K562 (cell line): ENCODE data around the gene LRRC15. TPM values are rescaled to one million over a fixed set of nuclear protein-coding genes. Genes with fewer than 3 reads are reported as not detected.

ENCODE experiments used
- KDM4B ChIP-seq, 2 experiments: fragments of 450-650 bp in 1 of 2; sonication (generic) in 1 of 2; IDR thresholded peaks; 2 replicates each; pipeline ENCODE4 v1.6.1; 2016 to 2017; ENCODE audit warnings: borderline replicate concordance in 2 of 2, antibody characterized with exemption in 1 of 2, low read depth in 1 of 2, mild to moderate bottlenecking in 1 of 2
- MECOM ChIP-seq: fragments of 250-450 bp; sonication (Bioruptor Pico); IDR thresholded peaks from 2 replicates; pipeline ENCODE4 v1.8.0; 2022; ENCODE audit warnings: inconsistent platforms
- MGA ChIP-seq: fragments of 450-650 bp; IDR thresholded peaks from 2 replicates; pipeline ENCODE4 v1.6.1; 2016; ENCODE audit warnings: mild to moderate bottlenecking, moderate library complexity
- TEAD4 ChIP-seq, 2 experiments: sonication (generic) in 1 of 2; formaldehyde crosslinking in 1 of 2; IDR thresholded peaks; 2 replicates each; pipeline versions ENCODE4 v1.6.1 to v1.8.0; 2012 to 2022; ENCODE audit warnings: borderline replicate concordance in 1 of 2, inconsistent platforms in 1 of 2, low read length in 1 of 2, mild to moderate bottlenecking in 1 of 2, missing genetic modification reagents in 1 of 2
- polyA plus RNA-seq, 8 experiments: library from polyadenylated mRNA; depleted of rRNA in 4 of 8; stranded (reverse) in 5 of 8; unstranded in 3 of 8; fragments of >200 nt; fragmentation: Nextera tagmentation in 2 of 8; fragmentation: Illumina TruSeq in 1 of 8; extraction: Ambion mirVana in 2 of 8; extraction: Trizol in 1 of 8; gene quantifications; 2 replicates each; pipeline versions ENCODE4 v1.2.1 to v1.2.3, GENCODE V29; 2011 to 2014; ENCODE audit warnings: inconsistent platforms in 1 of 8, missing spikeins in 1 of 8
- total RNA-seq, 7 experiments: library from RNA; depleted of rRNA in 6 of 7; stranded (reverse); fragments of >200 nt in 6 of 7; fragmentation: Illumina TruSeq in 2 of 7; extraction: Trizol in 2 of 7; gene quantifications; 2 replicates each; pipeline versions ENCODE4 v1.2.1 to v1.2.3, GENCODE V29; 2011 to 2021; ENCODE audit warnings: low replicate concordance in 1 of 7
- TF ChIP-seq, protein P1 (sequence below): sonication (generic); formaldehyde crosslinking; IDR thresholded peaks from 2 replicates; pipeline ENCODE4 v1.8.0; 2023; ENCODE audit warnings: missing genetic modification reagents, mild to moderate bottlenecking, borderline replicate concordance
- TF ChIP-seq, protein P2 (sequence below), 3 experiments: IDR thresholded peaks in 2 of 3; conservative IDR thresholded peaks in 1 of 3; 2 replicates each; pipeline ENCODE4 v1.5.1; 2011 to 2012; ENCODE audit warnings: low read length in 3 of 3, mild to moderate bottlenecking in 3 of 3, control low read depth in 2 of 3, improper control_type of control experiment in 1 of 3, inconsistent platforms in 1 of 3, low read depth in 1 of 3, mixed read lengths in 1 of 3, moderate library complexity in 1 of 3; ENCODE audit not compliant: insufficient read depth in 2 of 3

Gene LRRC15
- total and polyA plus RNA-seq, 9 of the 15 experiments (the other 6 are each of a cell fraction or from before 2014, with no cell fraction given): not detected

DNA sequence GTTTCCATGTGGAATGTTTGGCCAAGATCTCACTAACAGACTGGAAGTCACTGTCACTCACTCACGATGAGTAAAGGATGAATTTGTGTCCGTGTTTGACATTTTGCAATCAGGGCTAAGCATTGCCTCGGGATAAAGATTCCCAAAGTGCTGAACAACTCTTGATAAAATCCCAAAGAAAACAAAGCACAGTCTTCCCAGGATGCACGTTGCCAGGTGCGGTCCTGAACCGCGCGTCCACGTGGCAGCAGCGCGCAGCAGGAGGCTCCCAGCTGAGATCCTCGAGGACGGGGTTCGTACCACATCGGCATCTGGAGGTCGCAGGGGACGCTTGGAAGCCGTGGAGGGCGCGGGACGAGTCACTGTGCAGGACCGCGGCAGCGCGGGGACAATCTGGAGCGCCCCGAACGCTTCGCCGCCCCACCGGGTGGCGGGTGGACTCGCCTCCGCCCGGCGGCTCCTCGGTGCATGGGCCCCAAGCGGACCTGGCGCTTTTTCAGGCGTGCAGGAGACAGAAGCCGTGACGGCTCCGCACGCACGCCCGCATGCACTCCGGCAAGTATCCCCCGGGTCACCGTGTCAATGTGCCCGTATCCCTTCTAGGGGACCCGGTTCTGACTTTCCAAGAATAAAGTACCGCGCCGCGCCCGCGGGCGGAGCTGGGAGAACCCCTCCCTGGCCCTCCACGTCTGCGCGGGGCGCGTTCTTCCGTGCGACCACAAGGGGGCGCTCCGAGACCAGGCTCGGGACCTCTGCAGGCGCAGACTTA lies 36.1 kb downstream of the LRRC15 start (continued):
- TF ChIP-seq MGA (peak; percentile 97), KDM4B (IDR thresholded peaks at IDR 0.05; ENCODE audit: borderline replicate concordance in 2 of 2, low read depth in 1 of 2) (no peak), TEAD4 (IDR thresholded peaks at IDR 0.05; ENCODE audit: low read length) (no peak), TEAD4 (CRISPR knock-in tag; IDR thresholded peaks at IDR 0.05; ENCODE audit: borderline replicate concordance) (no peak; the same call in 1 of the 2 replicates), MECOM (no peak)
- TF ChIP-seq, protein P1, sequence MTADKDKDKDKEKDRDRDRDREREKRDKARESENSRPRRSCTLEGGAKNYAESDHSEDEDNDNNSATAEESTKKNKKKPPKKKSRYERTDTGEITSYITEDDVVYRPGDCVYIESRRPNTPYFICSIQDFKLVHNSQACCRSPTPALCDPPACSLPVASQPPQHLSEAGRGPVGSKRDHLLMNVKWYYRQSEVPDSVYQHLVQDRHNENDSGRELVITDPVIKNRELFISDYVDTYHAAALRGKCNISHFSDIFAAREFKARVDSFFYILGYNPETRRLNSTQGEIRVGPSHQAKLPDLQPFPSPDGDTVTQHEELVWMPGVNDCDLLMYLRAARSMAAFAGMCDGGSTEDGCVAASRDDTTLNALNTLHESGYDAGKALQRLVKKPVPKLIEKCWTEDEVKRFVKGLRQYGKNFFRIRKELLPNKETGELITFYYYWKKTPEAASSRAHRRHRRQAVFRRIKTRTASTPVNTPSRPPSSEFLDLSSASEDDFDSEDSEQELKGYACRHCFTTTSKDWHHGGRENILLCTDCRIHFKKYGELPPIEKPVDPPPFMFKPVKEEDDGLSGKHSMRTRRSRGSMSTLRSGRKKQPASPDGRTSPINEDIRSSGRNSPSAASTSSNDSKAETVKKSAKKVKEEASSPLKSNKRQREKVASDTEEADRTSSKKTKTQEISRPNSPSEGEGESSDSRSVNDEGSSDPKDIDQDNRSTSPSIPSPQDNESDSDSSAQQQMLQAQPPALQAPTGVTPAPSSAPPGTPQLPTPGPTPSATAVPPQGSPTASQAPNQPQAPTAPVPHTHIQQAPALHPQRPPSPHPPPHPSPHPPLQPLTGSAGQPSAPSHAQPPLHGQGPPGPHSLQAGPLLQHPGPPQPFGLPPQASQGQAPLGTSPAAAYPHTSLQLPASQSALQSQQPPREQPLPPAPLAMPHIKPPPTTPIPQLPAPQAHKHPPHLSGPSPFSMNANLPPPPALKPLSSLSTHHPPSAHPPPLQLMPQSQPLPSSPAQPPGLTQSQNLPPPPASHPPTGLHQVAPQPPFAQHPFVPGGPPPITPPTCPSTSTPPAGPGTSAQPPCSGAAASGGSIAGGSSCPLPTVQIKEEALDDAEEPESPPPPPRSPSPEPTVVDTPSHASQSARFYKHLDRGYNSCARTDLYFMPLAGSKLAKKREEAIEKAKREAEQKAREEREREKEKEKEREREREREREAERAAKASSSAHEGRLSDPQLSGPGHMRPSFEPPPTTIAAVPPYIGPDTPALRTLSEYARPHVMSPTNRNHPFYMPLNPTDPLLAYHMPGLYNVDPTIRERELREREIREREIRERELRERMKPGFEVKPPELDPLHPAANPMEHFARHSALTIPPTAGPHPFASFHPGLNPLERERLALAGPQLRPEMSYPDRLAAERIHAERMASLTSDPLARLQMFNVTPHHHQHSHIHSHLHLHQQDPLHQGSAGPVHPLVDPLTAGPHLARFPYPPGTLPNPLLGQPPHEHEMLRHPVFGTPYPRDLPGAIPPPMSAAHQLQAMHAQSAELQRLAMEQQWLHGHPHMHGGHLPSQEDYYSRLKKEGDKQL (CRISPR knock-in tag): no peak
- TF ChIP-seq, protein P2, sequence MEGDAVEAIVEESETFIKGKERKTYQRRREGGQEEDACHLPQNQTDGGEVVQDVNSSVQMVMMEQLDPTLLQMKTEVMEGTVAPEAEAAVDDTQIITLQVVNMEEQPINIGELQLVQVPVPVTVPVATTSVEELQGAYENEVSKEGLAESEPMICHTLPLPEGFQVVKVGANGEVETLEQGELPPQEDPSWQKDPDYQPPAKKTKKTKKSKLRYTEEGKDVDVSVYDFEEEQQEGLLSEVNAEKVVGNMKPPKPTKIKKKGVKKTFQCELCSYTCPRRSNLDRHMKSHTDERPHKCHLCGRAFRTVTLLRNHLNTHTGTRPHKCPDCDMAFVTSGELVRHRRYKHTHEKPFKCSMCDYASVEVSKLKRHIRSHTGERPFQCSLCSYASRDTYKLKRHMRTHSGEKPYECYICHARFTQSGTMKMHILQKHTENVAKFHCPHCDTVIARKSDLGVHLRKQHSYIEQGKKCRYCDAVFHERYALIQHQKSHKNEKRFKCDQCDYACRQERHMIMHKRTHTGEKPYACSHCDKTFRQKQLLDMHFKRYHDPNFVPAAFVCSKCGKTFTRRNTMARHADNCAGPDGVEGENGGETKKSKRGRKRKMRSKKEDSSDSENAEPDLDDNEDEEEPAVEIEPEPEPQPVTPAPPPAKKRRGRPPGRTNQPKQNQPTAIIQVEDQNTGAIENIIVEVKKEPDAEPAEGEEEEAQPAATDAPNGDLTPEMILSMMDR (IDR thresholded peaks at IDR 0.05 in 2 of 3, conservative IDR thresholded peaks at IDR 0.05 in 1 of 3; ENCODE audit: insufficient read depth in 2 of 3, low read depth in 1 of 3, low read length in 3 of 3): peak; percentile 96
